ENCODE data around the gene MBNL1. TPM values are rescaled to one million over a fixed set of nuclear protein-coding genes. Genes with fewer than 3 reads are reported as not detected.

Gene MBNL1
- polyA plus RNA-seq, 1 donor from 2014 or later = 12.7 TPM

- Histone ChIP-seq H3K27ac (ENCODE audit: low read length) (no peak overlapping the region), H3K27me3 (ENCODE audit: insufficient read depth, low read depth, low read length) (no peaks in the 10 kb centered on the region), H3K36me3 (ENCODE audit: insufficient read depth, low read length) (no peaks in the 10 kb centered on the region), H3K79me2 (replicated peaks; ENCODE audit: insufficient read depth, low read length) (no peaks in the 10 kb centered on the region), H3K9me2 (ENCODE audit: insufficient read depth, low read length) (no peaks in the 10 kb centered on the region), H3F3A (ENCODE audit: insufficient read depth, low read length, poor library complexity, severe bottlenecking) (no peaks in the 10 kb centered on the region), H3K4me3 (ENCODE audit: low read length) (no peak overlapping the region), H3K9ac (ENCODE audit: low read length) (no peak overlapping the region), H2AFZ (ENCODE audit: low read depth, low read length) (no peak overlapping the region), H4K20me1 (ENCODE audit: insufficient read depth) (no peaks in the 10 kb centered on the region), H3K9me3 (ENCODE audit: low read length) (no peaks in the 10 kb centered on the region), H3K4me2 (ENCODE audit: low read length) (no peak overlapping the region)
- no peak for TF ChIP-seq EP300 (conservative IDR thresholded peaks at IDR 0.05; ENCODE audit: poor library complexity, severe bottlenecking)
- no peak for TF ChIP-seq RAD21 (conservative IDR thresholded peaks at IDR 0.05)
- no peak for TF ChIP-seq EZH2 (IDR thresholded peaks at IDR 0.05; ENCODE audit: borderline replicate concordance, insufficient read depth, low read length, poor library complexity, severe bottlenecking)
- no peak for TF ChIP-seq MXI1 (conservative IDR thresholded peaks at IDR 0.05; ENCODE audit: poor library complexity, severe bottlenecking)
- TF ChIP-seq TAF1 (IDR thresholded peaks at IDR 0.05; ENCODE audit: low read depth) = no peak
- no peak for TF ChIP-seq REST (IDR thresholded peaks at IDR 0.05; ENCODE audit: borderline replicate concordance)
Observed at GRCh38 chr3:152227027-152227426, 41.7 kb upstream of the MBNL1 start.

GRCh38 chr3:152229692-152230091 is 39.0 kb upstream of the MBNL1 start:
- H2AFZ ChIP-seq (ENCODE audit: low read depth, low read length) = no peak overlapping the region
- TF ChIP-seq EZH2 (IDR thresholded peaks at IDR 0.05; ENCODE audit: borderline replicate concordance, insufficient read depth, low read length, poor library complexity, severe bottlenecking) (no peak), TAF1 (IDR thresholded peaks at IDR 0.05; ENCODE audit: low read depth) (no peak), MXI1 (conservative IDR thresholded peaks at IDR 0.05; ENCODE audit: poor library complexity, severe bottlenecking) (no peak), POLR2AphosphoS5 (IDR thresholded peaks at IDR 0.05) (no peak), REST (IDR thresholded peaks at IDR 0.05; ENCODE audit: borderline replicate concordance) (no peak), EP300 (conservative IDR thresholded peaks at IDR 0.05; ENCODE audit: poor library complexity, severe bottlenecking) (no peak), SMC3 (conservative IDR thresholded peaks at IDR 0.05; ENCODE audit: poor library complexity) (no peak), RAD21 (conservative IDR thresholded peaks at IDR 0.05) (no peak), CTCF (IDR thresholded peaks at IDR 0.05; ENCODE audit: poor library complexity, severe bottlenecking) (no peak)
- H3K9ac ChIP-seq (ENCODE audit: low read length) = no peak overlapping the region
- H3F3A ChIP-seq (ENCODE audit: insufficient read depth, low read length, poor library complexity, severe bottlenecking) = no peaks in the 10 kb centered on the region
- H3K4me3 ChIP-seq (ENCODE audit: low read length) = no peak overlapping the region
- H3K27me3 ChIP-seq (ENCODE audit: insufficient read depth, low read depth, low read length) = no peaks in the 10 kb centered on the region
- H3K9me3 ChIP-seq (ENCODE audit: low read length) = no peaks in the 10 kb centered on the region
- H3K36me3 ChIP-seq (ENCODE audit: insufficient read depth, low read length) = no peaks in the 10 kb centered on the region
- no peaks in the 10 kb centered on the region for H4K20me1 ChIP-seq (ENCODE audit: insufficient read depth)
- no peak overlapping the region for H3K27ac ChIP-seq (ENCODE audit: low read length)
- no peaks in the 10 kb centered on the region for H3K79me2 ChIP-seq (replicated peaks; ENCODE audit: insufficient read depth, low read length)
- H3K4me2 ChIP-seq (ENCODE audit: low read length) = no peak overlapping the region
- H3K9me2 ChIP-seq (ENCODE audit: insufficient read depth, low read length) = no peaks in the 10 kb centered on the region

Data from neural cell (in vitro differentiated cells).